ENCODE data around the gene EIF4EBP2. TPM values are rescaled to one million over a fixed set of nuclear protein-coding genes. Genes with fewer than 3 reads are reported as not detected.

Gene EIF4EBP2
- total and polyA plus RNA-seq, 2 of the 13 experiments (the other 11 are each of a cell fraction or from before 2014, with no cell fraction given), result 16.9 to 22.0 TPM

DNA sequence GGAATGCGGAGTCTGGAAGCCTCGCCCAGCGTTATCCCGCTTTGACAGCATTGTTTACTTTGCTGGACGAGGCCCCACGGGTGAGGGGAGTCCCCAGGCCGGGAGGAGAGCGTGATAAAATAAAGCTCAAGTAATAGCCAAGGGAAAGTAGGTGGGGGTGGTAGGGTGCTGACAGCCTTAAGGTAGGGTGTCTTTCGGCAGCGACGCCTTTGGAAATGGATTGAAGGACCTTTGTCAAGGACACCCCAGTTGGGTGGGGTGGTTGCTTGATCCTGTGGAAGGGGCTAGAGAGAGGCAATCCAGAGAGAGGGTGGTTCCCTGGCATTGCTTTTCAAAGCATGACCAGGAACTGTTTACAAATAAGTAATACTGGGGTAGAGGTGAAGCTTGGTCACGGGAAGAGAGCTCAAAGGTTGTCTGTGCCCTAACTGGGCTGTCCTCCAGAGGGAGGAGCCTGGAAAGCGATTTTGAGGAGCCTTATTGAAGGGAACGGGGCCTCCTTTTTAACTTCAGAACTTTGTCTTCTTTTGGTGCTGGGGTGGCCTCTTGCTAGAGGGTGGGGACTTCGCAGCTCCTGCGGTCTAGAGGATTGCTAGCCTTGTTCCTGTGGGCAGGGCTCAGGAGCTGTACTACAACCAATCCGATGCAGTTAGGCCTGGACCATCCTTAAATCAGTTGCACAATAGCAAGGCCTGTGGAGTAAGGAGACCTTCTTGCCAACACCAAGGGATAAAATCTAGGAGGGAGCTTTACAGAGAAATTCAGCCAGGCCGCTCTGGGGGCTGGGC lies 1.3 kb downstream of the EIF4EBP2 start (continued):
- TF ChIP-seq, protein P1, sequence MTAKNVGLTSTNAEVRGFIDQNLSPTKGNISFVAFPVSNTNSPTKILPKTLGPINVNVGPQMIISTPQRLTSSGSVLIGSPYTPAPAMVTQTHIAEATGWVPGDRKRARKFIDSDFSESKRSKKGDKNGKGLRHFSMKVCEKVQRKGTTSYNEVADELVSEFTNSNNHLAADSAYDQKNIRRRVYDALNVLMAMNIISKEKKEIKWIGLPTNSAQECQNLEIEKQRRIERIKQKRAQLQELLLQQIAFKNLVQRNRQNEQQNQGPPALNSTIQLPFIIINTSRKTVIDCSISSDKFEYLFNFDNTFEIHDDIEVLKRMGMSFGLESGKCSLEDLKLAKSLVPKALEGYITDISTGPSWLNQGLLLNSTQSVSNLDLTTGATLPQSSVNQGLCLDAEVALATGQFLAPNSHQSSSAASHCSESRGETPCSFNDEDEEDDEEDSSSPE (CRISPR knock-in tag; IDR thresholded peaks at IDR 0.05), result no peak
- TF ChIP-seq PITX1 (CRISPR knock-in tag; IDR thresholded peaks at IDR 0.05), result no peak; the same call in 1 of the 2 replicates
- TF ChIP-seq, protein P2, sequence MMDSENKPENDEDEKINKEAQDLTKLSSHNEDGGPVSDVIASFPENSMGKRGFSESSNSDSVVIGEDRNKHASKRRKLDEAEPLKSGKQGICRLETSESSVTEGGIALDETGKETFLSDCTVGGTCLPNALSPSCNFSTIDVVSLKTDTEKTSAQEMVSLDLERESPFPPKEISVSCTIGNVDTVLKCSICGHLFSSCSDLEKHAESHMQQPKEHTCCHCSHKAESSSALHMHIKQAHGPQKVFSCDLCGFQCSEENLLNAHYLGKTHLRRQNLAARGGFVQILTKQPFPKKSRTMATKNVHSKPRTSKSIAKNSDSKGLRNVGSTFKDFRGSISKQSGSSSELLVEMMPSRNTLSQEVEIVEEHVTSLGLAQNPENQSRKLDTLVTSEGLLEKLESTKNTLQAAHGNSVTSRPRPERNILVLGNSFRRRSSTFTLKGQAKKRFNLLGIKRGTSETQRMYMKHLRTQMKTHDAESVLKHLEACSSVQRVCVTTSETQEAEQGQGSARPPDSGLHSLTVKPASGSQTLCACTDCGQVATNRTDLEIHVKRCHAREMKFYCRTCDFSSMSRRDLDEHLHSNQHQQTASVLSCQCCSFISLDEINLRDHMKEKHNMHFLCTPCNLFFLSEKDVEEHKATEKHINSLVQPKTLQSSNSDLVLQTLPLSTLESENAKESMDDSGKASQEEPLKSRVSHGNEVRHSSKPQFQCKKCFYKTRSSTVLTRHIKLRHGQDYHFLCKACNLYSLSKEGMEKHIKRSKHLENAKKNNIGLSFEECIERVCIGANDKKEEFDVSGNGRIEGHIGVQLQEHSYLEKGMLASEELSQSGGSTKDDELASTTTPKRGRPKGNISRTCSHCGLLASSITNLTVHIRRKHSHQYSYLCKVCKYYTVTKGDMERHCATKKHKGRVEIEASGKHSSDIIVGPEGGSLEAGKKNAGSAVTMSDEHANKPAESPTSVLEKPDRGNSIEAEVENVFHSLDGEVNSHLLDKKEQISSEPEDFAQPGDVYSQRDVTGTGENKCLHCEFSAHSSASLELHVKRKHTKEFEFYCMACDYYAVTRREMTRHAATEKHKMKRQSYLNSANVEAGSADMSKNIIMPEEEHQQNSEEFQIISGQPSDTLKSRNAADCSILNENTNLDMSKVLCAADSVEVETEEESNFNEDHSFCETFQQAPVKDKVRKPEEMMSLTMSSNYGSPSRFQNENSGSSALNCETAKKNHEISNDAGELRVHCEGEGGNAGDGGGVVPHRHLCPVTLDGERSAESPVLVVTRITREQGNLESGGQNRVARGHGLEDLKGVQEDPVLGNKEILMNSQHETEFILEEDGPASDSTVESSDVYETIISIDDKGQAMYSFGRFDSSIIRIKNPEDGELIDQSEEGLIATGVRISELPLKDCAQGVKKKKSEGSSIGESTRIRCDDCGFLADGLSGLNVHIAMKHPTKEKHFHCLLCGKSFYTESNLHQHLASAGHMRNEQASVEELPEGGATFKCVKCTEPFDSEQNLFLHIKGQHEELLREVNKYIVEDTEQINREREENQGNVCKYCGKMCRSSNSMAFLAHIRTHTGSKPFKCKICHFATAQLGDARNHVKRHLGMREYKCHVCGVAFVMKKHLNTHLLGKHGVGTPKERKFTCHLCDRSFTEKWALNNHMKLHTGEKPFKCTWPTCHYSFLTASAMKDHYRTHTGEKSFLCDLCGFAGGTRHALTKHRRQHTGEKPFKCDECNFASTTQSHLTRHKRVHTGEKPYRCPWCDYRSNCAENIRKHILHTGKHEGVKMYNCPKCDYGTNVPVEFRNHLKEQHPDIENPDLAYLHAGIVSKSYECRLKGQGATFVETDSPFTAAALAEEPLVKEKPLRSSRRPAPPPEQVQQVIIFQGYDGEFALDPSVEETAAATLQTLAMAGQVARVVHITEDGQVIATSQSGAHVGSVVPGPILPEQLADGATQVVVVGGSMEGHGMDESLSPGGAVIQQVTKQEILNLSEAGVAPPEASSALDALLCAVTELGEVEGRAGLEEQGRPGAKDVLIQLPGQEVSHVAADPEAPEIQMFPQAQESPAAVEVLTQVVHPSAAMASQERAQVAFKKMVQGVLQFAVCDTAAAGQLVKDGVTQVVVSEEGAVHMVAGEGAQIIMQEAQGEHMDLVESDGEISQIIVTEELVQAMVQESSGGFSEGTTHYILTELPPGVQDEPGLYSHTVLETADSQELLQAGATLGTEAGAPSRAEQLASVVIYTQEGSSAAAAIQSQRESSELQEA (CRISPR knock-in tag; IDR thresholded peaks at IDR 0.05; ENCODE audit: not compliant biosample characterization), result no peak
- TF ChIP-seq, protein P3, sequence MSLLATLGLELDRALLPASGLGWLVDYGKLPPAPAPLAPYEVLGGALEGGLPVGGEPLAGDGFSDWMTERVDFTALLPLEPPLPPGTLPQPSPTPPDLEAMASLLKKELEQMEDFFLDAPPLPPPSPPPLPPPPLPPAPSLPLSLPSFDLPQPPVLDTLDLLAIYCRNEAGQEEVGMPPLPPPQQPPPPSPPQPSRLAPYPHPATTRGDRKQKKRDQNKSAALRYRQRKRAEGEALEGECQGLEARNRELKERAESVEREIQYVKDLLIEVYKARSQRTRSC (CRISPR knock-in tag; IDR thresholded peaks at IDR 0.05; ENCODE audit: low read depth), result no peak
- TF ChIP-seq AHR (CRISPR knock-in tag; IDR thresholded peaks at IDR 0.05), result no peak
- TF ChIP-seq, protein P4, sequence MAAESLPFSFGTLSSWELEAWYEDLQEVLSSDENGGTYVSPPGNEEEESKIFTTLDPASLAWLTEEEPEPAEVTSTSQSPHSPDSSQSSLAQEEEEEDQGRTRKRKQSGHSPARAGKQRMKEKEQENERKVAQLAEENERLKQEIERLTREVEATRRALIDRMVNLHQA (CRISPR knock-in tag; IDR thresholded peaks at IDR 0.05), result no peak
- TF ChIP-seq, protein P5, sequence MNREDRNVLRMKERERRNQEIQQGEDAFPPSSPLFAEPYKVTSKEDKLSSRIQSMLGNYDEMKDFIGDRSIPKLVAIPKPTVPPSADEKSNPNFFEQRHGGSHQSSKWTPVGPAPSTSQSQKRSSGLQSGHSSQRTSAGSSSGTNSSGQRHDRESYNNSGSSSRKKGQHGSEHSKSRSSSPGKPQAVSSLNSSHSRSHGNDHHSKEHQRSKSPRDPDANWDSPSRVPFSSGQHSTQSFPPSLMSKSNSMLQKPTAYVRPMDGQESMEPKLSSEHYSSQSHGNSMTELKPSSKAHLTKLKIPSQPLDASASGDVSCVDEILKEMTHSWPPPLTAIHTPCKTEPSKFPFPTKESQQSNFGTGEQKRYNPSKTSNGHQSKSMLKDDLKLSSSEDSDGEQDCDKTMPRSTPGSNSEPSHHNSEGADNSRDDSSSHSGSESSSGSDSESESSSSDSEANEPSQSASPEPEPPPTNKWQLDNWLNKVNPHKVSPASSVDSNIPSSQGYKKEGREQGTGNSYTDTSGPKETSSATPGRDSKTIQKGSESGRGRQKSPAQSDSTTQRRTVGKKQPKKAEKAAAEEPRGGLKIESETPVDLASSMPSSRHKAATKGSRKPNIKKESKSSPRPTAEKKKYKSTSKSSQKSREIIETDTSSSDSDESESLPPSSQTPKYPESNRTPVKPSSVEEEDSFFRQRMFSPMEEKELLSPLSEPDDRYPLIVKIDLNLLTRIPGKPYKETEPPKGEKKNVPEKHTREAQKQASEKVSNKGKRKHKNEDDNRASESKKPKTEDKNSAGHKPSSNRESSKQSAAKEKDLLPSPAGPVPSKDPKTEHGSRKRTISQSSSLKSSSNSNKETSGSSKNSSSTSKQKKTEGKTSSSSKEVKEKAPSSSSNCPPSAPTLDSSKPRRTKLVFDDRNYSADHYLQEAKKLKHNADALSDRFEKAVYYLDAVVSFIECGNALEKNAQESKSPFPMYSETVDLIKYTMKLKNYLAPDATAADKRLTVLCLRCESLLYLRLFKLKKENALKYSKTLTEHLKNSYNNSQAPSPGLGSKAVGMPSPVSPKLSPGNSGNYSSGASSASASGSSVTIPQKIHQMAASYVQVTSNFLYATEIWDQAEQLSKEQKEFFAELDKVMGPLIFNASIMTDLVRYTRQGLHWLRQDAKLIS (CRISPR knock-in tag; IDR thresholded peaks at IDR 0.05), result no peak
- TF ChIP-seq YEATS2 (CRISPR knock-in tag; IDR thresholded peaks at IDR 0.05; ENCODE audit: borderline replicate concordance), result no peak
- TF ChIP-seq ZBTB38 (CRISPR knock-in tag; IDR thresholded peaks at IDR 0.05), result no peak
- TF ChIP-seq SIN3B (IDR thresholded peaks at IDR 0.05; ENCODE audit: low read length), result no peak
- TF ChIP-seq ZFP62 (CRISPR knock-in tag; IDR thresholded peaks at IDR 0.05), result no peak
- no peak for TF ChIP-seq KDM3A (CRISPR knock-in tag; IDR thresholded peaks at IDR 0.05; ENCODE audit: low read depth)
- no peak for TF ChIP-seq ADNP (CRISPR knock-in tag; IDR thresholded peaks at IDR 0.05)
